ENCODE results near the gene PCNX1.

DNA sequence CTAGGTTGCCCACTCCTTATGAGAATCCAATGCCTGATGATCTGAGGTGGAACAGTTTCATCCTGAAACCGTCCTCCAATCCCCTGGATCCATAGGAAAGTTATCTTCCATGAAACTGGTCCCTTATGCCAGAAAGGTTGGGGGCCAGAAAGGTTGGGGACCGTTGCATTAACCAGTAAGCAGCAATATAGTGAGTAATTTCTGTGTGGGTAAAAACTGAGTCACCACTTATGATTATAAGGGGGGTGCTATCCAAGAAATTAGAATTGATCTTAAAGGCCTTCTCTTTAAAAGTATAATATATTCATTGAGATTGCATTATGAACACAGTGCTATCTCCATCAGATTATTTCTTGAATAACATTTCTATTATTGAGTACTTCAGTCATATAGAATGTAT, 97.2 kb downstream of the PCNX1 start:
- no peak for TF ChIP-seq ZNF391 (tag by site-specific recombination; IDR thresholded peaks at IDR 0.05; ENCODE audit: borderline replicate concordance, low read depth)
- TF ChIP-seq, protein P1, sequence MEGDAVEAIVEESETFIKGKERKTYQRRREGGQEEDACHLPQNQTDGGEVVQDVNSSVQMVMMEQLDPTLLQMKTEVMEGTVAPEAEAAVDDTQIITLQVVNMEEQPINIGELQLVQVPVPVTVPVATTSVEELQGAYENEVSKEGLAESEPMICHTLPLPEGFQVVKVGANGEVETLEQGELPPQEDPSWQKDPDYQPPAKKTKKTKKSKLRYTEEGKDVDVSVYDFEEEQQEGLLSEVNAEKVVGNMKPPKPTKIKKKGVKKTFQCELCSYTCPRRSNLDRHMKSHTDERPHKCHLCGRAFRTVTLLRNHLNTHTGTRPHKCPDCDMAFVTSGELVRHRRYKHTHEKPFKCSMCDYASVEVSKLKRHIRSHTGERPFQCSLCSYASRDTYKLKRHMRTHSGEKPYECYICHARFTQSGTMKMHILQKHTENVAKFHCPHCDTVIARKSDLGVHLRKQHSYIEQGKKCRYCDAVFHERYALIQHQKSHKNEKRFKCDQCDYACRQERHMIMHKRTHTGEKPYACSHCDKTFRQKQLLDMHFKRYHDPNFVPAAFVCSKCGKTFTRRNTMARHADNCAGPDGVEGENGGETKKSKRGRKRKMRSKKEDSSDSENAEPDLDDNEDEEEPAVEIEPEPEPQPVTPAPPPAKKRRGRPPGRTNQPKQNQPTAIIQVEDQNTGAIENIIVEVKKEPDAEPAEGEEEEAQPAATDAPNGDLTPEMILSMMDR (tag by site-specific recombination; IDR thresholded peaks at IDR 0.05), result no peak
- no peak for TF ChIP-seq ZNF629 (tag by site-specific recombination; IDR thresholded peaks at IDR 0.05)
- TF ChIP-seq RBAK (tag by site-specific recombination; IDR thresholded peaks at IDR 0.05), result no peak
- TF ChIP-seq, protein P2, sequence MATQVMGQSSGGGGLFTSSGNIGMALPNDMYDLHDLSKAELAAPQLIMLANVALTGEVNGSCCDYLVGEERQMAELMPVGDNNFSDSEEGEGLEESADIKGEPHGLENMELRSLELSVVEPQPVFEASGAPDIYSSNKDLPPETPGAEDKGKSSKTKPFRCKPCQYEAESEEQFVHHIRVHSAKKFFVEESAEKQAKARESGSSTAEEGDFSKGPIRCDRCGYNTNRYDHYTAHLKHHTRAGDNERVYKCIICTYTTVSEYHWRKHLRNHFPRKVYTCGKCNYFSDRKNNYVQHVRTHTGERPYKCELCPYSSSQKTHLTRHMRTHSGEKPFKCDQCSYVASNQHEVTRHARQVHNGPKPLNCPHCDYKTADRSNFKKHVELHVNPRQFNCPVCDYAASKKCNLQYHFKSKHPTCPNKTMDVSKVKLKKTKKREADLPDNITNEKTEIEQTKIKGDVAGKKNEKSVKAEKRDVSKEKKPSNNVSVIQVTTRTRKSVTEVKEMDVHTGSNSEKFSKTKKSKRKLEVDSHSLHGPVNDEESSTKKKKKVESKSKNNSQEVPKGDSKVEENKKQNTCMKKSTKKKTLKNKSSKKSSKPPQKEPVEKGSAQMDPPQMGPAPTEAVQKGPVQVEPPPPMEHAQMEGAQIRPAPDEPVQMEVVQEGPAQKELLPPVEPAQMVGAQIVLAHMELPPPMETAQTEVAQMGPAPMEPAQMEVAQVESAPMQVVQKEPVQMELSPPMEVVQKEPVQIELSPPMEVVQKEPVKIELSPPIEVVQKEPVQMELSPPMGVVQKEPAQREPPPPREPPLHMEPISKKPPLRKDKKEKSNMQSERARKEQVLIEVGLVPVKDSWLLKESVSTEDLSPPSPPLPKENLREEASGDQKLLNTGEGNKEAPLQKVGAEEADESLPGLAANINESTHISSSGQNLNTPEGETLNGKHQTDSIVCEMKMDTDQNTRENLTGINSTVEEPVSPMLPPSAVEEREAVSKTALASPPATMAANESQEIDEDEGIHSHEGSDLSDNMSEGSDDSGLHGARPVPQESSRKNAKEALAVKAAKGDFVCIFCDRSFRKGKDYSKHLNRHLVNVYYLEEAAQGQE (tag by site-specific recombination; IDR thresholded peaks at IDR 0.05), result no peak
- no peak for TF ChIP-seq ZBTB7A (tag by site-specific recombination; IDR thresholded peaks at IDR 0.05; ENCODE audit: low read depth)
- no peak for TF ChIP-seq ZNF416 (tag by site-specific recombination; IDR thresholded peaks at IDR 0.05)
- TF ChIP-seq, protein P3, sequence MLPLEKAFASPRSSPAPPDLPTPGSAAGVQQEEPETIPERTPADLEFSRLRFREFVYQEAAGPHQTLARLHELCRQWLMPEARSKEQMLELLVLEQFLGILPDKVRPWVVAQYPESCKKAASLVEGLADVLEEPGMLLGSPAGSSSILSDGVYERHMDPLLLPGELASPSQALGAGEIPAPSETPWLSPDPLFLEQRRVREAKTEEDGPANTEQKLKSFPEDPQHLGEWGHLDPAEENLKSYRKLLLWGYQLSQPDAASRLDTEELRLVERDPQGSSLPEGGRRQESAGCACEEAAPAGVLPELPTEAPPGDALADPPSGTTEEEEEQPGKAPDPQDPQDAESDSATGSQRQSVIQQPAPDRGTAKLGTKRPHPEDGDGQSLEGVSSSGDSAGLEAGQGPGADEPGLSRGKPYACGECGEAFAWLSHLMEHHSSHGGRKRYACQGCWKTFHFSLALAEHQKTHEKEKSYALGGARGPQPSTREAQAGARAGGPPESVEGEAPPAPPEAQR (tag by site-specific recombination; IDR thresholded peaks at IDR 0.05), result no peak
- no peak for TF ChIP-seq ZBTB8A (tag by site-specific recombination; IDR thresholded peaks at IDR 0.05)
- no peak for TF ChIP-seq ZNF571 (tag by site-specific recombination; IDR thresholded peaks at IDR 0.05)

All from HEK293 (cell line).